NCI-H146 treated with DMSO at 0.1 percent for 48 hours (cell line): Measurements from ENCODE around the gene ZNF316.
"Not testable (repeated sequence)": the region's sequence is repeated elsewhere in the genome, so short reads cannot be mapped to it uniquely, and the experiment has no call there.

Experiments
- DNase-seq: peaks from one replicate; lab custom pipeline; 2025; ENCODE audit not compliant: unreplicated experiment; lab: John Stamatoyannopoulos, UW

The ZNF316 gene

DNA sequence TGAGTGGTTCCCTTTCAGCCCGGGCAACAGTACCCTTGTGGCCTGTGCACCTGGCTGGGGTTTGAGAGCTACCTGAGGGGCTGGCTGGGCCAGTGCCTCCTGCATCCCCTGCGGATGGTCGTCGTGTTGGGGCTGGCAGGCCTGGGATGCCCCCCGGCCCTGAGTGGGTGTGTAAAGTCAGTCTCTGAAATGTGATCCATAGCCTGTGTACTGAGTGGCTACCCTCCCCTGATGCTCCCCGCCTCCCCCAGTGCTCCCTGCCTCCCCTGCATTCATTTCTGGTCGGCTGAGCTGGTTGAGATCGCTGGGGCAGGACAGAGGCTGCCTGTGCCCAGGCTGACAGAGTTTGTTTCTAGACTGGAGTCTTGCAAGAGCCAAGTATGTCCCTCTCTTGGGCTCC, 9.3 kb downstream of the ZNF316 start:
- DNase-seq = no peak

DNA sequence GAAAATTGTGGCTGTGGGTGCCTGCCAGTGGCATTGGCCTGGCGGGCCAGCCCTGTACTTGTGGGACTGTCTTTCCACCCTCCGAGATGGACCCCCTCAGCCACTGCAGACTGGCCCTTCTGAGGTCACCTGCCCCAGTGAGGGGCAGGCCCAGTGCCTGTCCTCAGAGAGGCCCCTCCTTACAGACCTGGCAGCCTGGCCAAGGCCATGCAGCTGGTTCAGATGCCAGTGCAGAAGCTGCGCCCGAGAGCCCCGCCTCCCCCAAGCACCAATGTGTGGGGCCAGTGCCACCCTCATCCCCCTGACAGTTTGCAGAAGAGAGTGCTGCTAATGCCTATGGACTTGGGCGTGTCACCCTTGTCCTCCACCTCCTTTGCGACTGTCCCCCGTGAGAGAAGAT, 10.0 kb downstream of the ZNF316 start:
- DNase-seq = no peak

DNA sequence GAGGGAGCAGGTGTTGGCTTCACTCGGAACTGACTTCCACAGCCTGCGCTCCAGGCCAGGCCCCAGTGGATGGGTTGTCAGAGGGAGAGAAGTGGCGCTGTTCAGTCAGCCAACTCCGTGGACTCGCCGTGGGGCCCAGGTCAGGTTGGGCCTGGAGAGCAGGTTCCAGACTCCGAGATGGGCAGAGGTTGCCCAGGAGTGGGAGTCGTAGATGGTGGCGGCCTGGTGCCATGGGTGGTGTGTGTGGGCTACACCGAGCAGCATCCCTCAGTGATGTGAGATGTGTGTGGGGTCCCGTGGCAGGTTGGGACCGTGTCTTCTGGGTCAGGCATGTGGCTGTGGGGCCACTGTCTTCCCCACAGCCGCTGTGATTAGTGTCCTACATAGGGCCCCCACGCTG, 10.4 kb downstream of the ZNF316 start:
- DNase-seq = no peak

DNA sequence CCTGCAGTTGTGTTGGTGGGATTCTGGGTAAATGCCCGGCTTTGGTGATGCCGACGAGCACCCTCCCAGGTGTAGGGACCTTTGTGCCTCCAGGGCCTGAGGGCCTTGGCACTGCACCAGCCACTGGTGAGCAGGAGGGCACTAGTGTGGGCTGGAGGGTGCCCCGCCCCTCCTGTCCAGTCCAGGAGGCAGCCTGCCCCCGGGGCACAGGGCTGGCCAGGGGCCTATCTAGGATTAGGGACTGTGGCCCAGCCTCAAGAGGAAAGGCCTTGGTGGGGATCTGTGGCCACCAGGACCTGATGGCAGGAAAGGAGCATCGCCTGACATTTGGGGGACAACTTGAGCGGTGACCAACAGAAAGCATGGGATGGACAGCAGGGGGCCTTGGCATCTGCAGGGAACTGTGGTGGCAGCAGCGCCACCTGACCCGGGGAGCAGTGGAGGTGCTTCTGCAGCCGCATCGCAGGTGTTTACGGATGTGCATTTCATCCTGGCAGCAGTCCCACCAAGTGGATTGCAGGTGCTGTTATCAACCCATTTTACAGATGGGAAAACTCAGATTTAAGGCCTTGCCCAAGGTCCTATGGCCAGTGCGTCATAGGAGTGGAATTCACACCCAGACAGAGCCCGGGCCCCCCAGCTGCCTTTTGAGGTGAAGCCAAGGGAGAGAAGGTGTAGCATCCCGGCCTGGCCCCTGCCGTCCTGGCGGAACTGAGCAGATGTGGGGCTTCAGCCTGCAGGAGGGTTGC, 11.1 kb downstream of the ZNF316 start:
- DNase-seq = no peak

DNA sequence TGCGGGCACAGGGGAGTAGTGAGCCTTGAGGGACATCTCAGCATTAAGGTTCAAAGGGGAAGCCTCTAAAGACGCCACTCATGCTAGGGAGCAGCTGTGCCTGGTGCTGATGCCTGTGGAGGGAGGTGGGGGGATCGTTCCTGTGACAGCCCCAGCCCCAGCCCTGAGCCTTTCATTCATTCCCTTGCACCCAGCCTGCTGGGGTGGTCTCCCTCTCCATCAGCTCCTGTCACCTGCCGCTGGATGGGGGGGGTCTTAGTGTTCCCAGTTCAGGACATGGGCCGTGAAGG, 11.6 kb downstream of the ZNF316 start:
- no peak for DNase-seq

DNA sequence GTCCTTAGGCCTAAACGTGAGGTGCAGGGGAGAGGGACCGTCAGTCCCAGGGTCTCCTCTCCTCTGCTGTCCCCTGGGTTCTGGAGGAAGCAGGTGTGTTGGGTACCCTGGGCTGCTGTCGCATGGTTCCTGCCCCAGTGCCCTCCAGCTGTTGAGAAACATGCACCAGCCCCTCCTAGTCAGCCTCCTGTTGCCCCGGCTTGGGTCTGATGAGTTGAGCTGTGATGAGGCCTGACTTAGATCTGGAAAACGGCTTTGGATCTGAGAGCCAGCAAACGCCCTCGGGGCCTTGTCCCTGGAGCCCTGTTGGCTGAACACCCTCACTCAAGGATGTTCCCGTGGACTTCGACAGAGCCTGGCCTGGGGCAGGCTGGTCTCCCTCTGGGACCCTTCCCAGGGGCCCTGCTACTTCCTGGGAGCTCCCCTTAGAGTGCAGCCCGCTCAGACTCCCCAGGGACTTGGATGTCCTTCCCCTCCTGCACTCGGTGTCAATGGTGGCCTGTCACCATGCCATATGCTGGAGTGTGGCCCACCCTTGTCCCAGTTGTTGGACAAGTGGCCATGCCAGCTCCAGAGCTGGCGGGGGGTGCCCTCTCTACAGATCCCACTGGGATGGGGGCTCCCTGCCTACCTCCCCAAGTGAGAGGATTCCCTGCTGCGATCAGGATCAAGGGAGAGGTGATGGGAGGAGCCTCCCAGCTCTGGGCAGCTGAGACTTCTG, 12.3 kb downstream of the ZNF316 start:
- no peak for DNase-seq

DNA sequence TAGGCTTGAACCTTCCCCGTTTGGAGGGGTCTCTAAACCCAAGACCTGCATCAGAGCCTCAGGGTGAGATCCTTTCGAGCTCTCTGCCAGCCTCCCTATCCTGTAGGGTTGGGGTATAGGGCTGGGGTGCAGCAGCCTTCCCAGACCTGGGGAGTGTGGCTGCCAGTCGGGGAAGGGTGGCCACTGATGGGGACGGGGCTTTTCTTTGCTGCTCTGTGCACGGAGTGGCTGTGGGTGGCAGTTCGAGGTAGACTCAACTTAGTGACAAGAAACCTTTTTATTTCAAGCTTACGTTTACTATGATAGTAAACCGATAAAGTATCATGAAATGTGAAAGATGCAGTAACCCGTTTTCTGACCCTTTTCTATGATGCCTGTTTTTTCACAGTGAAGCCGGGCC, 13.0 kb downstream of the ZNF316 start:
- DNase-seq = no peak

DNA sequence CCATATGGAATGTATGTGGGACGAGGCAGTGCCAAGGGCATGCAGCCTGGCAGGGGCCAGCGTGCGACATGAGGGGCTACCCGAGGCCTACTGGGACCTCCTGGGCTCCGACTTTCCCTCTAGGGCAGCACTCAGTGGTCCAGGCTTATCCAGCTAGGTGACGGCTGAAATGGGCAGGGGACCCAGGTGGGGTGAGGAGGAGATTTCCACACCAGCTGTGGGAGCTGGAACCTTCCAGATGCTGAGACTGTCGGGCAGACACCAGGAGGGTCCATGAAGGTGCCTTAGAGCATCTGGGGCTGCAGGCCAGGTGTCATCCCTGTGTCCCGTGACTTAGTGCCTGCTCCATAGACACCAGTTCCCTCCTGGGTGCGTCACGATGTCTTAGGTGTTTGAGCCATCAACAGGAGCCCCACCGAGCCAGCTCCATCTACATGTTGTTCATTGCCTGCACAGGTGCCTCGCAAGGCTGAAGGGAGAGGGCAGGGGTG, 13.4 kb downstream of the ZNF316 start:
- no peak for DNase-seq

DNA sequence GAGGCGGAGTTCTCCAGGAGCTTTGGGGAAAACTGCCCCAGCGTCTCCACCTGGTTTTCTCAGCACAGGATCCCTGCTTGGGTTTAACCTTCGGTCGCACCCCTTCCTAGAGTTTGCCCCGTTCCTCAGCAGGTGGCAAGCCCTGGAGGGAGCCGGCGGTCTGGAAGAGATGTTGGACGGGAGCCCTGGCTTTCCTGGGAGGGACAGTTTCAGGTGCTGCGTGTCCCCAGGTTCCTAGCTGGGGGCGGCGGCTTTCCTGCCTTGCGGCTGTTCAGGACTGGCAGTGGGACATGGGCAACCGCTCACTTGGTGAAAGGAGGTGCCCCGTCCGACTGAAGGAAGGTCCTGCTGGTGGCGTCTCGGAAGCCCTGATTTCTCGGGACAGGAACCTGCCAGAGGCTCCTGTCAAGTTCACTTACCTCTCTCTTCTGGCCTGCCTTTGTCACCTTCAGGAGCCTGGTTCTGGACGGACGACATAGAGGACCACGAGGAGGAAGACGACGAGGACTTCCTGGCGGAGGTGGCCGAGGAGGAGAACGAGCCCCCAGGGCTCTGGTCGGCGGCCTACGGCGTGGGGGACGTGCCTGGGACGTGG, 14.8 kb downstream of the ZNF316 start:
- DNase-seq = no peak

DNA sequence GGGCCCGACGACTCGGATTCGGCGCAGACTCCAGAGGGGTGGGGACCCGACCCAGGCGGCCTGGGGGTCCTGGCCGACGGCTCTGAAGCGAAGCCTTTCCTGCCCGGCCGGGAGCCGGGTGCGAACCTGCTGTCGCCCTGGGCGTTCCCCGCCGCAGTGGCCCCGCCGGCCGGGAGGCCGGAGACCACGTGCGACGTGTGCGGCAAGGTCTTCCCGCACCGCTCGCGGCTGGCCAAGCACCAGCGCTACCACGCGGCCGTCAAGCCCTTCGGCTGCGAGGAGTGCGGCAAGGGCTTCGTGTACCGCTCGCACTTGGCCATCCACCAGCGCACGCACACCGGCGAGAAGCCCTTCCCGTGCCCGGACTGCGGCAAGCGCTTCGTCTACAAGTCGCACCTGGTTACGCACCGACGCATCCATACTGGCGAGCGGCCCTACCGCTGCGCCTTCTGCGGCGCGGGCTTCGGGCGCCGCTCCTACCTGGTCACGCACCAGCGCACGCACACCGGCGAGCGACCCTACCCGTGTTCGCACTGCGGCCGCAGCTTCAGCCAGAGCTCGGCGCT, 15.4 kb downstream of the ZNF316 start:
- no peak for DNase-seq

DNA sequence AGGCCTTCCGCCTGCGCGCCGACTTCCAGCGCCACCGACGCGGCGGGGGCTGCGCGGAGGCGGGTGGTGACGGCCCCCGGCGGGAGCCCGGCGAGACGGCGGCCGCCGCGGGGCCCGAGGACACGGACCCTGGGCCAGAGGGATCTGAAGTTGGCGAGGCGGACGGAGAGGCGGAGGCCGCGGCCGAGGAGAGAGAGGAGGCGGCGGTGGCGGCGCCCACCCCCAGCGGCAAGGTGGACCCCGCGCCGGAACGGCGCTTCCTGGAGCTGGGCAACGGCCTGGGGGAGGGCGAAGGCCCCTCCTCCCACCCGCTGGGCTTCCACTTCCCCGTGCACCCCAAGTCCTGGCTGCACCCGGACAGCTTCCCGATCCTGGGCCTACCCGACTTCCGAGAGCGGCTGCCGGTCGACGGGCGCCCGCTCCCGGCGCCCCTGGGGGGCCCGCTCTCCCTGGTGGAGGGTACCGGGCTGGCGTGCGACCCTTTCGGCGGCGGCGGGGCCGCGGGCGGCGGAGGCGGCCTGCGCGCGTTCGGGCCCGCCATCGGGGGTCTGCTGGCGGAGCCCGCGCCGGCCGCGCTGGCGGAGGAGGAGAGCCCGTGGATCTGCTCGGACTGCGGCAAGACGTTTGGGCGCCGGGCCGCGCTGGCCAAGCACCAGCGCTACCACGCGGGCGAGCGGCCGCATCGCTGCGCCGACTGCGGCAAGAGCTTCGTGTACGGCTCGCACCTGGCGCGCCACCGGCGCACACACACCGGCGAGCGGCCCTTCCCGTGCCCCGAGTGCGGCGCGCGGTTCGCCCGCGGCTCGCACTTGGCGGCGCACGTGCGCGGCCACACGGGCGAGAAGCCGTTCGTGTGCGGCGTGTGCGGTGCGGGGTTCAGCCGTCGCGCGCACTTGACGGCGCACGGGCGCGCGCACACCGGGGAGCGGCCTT, 16.2 kb downstream of the ZNF316 start:
- no peak for DNase-seq

DNA sequence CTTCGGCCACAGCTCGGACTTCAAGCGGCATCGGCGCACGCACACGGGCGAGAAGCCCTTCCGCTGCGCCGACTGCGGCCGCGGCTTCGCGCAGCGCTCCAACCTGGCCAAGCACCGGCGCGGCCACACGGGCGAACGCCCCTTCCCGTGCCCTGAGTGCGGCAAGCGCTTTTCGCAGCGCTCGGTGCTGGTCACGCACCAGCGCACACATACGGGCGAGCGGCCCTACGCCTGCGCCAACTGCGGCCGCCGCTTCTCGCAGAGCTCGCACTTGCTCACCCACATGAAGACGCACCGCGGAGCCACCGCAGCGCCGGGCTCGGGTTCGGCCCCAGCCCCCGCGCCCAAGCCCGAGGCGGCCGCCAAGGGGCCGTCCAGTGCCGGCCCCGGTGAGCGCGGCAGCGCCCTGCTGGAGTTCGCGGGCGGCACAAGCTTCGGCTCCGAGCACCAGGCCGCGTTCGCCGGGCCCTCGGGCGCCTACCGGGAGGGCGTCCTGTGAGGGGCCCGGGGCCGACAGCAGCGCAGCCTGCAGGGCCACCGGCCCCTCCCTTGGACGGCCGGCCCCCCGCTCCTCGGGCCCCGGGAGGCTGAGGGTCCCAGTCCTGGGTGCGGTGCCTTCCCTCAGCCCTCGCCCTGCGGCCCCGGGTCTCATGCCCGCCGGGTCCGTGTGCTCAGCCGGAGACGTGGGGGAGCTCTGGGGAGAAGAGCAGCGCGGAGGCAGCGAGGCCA, 17.2 kb downstream of the ZNF316 start:
- DNase-seq = no peak

DNA sequence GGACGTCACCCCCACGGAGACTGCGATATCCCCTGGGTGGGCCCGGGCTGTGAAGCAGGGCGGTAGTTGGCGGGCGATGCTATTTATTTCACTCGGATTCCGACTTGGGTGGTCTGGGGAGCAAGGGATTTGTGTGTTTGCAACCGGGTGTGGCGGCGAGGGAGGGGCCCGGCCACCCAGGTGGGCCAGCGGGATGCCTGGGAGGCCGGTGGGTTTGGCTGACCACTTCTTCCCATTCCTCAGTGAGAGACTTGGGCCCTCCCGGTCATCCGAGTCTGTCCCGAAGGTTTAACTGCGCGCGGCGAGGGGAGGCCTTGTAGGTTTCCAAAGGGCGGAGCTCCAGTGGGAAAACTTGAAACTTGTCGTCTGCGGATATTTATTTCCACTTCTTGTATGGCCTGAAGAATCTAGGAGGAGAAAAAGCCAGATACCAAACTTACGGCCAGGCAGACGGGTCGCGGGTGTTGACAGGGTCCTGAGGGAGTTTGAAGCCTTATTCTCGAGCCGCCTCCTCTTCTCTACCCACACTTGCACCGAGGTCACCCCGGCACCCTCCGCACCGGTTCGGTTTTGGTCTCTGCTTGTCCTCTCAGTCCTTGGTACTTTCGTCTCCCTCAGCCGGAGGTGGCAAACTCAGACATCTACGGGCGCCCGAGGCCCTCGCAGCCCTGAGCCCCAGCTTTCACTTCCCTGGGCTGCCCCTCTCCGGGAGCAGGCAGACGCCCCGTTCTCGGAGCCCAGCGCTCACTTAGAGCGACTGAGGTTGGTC, 17.9 kb downstream of the ZNF316 start:
- no peak for DNase-seq

DNA sequence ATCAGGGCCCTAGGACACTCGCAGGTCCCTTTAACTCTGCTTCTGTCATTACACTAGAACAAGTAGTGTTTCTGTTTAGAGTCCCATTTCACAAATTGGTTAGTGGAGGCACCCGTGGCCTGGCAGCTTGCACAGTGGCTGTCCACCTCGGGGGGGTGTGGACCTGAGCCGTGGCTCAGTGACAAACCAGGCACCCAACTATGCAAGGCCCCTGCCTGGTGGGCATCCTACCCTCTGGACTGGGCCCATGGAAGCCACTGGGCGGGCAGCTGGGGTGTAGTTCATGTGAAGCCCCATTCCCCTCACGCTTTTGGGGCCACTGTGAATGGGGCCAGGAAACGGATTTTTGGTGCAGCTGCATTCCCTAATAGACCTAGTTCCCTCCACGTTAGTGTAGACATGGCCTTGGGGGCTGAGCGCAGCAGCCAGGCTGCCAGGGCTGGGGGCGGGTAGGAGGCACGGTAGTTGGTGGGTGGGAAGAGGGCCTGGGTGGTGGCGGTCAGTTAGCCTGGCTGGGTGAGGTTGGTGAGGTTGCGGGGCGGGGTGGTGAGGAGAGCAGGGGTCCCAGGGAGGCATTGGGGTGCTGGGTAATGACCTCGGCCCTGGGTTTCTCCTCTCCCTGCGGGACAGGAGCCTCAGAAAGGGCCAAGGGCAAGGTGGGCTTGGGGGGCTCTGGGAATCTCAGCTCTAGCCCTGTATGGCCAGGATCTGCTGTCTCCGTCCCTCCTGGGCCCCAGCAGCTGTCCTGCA, 18.7 kb downstream of the ZNF316 start:
- no peak for DNase-seq

DNA sequence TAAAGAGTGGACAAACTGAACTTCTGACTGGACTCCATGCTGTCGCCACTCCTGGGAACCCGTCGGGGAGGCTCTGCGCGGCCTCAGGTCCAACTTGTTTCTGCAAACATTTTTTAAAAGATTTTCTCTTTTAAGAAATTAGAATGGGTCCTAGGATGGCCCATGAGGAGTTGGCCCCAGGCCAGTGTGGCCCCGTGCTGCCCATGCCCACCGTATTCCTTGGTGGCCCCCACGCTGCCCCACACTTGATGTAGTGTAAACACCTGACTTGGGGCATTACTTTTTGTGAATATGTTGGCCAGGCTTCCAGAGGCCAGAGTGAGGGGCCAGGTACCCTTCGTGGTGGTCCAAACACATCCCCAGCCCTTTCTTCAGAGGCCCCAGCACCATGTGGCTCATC, 19.3 kb downstream of the ZNF316 start:
- DNase-seq = no peak

DNA sequence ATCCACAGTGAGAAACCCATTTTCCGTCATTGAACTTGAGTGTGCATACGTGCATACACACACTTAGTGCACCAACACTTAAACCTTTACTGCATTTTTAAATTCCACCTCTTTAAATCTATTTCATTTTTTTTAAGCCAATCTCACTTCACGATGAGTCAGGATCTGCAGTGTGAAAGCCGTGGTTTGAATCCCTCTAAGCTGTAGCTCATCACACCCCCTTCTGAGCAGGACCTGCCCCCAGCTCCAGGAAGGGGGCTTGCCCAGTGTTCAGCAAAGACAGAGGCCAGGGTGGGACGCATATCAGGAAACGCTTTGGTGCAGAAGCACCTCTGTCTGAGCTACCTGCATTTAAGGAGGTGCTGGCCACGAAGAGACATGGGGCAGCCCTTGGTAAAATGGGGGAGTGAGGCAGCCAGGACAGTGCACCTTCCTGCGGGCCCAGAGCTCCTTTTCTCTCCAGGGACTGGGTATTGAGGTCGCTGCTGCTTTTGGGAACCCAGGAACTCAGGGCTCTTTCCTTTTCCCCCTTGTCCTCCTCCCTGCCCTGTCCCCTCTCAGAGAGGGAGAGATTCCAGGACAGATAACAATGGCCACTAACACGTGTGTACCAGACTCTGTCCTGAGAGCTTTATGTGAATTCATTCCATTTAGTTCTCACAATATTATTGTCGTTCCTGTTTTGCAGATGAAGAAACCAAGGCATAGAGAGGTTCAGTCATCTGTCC, 21.7 kb downstream of the ZNF316 start:
- no peak for DNase-seq

DNA sequence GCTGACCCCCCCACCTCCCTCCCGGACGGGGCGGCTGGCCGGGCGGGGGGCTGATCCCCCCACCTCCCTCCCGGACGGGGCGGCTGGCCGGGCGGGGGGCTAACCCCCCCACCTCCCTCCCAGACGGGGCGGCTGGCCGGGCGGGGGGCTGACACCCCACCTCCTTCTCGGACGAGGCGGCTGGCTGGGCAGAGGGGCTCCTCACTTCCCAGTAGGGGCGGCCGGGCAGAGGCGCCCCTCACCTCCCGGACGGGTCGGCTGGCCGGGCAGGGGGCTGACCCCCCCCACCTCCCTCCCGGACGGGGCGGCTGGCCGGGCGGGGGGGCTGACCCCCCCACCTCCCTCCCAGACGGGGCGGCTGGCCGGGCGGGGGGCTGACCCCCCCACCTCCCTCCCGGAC, 33.7 kb downstream of the ZNF316 start:
- DNase-seq = not testable (repeated sequence)

DNA sequence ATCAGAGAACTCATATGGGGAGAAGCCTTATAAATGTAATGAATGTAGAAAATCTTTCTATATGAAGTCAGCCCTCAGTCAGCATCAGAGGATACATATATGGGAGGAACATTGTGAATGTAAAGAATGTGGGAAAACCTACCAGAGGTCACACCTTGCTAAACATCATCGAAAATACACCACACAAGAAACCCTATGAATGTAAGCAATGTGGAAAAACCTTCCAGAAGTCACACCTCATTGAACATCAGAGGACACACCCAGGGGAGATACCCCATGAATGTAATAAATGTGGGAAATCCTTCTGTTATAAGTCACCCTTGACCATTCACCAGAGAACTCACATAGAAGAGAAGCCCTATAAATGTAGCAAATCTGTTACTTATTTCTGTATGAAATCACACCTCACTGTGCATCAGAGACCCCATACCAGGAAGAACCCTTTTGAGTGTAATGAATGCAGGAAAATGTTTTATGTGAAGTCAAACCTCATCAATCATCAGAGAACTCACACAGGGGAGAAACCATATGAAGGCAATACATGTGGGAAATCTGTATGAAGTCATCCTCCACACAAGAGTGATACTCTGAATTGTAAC, 38.8 kb downstream of the ZNF316 start:
- no peak for DNase-seq
